SK-N-SH (cell line): ENCODE data around the gene CFAP70. TPM values are rescaled to one million over a fixed set of nuclear protein-coding genes. Genes with fewer than 3 reads are reported as not detected.

Experiments used
- CTCF ChIA-PET: fragments of 300-600, 350-600 bp; formaldehyde crosslinking; extraction: SDS; loops from one replicate; lab custom pipeline; 2021; lab: Yijun Ruan, JAX
- POLR2A ChIA-PET: fragments of 350-600 bp; sonication (Branson Sonifier 250); formaldehyde crosslinking; extraction: SDS; loops from one replicate; lab custom pipeline; 2020; ENCODE audit warnings: antibody characterized with exemption, inconsistent platforms; lab: Yijun Ruan, JAX
- DNase-seq: peaks from one replicate; pipeline ENCODE4 v3.0.0; 2012
- H2AFZ ChIP-seq: fragments of 200-600 bp; sonication (generic); 2 replicates; pipeline ENCODE4 v1.8.1; 2016; ENCODE audit warnings: antibody characterized with exemption, mild to moderate bottlenecking, low read depth
- H3F3A ChIP-seq: fragments of 200-600 bp; sonication (generic); replicated peaks from 2 replicates; pipeline ENCODE3; 2016; ENCODE audit warnings: antibody characterized with exemption, mild to moderate bottlenecking; ENCODE audit not compliant: insufficient read depth
- H3K27ac ChIP-seq, 2 experiments: fragments of 200-500 bp in 1 of 2; fragments of 200-600 bp in 1 of 2; sonication (Bioruptor generic) in 1 of 2; sonication (generic), shearing (Covaris generic) in 1 of 2; 2 replicates each; pipeline versions ENCODE4 v1.5.1 to v1.6.1; 2014 to 2016; ENCODE audit warnings: low read depth in 2 of 2, inconsistent platforms in 1 of 2, low read length in 1 of 2, mild to moderate bottlenecking in 1 of 2, mixed read lengths in 1 of 2
- H3K27me3 ChIP-seq: fragments of 200-600 bp; sonication (generic), shearing (Covaris generic); 2 replicates; pipeline ENCODE4 v1.6.1; 2016; ENCODE audit warnings: mixed run types; ENCODE audit not compliant: insufficient read depth
- H3K36me3 ChIP-seq, 2 experiments: fragments of 200-500 bp in 1 of 2; fragments of 200-600 bp in 1 of 2; sonication (Bioruptor generic) in 1 of 2; sonication (generic) in 1 of 2; replicated peaks in 1 of 2; 2 replicates each; pipeline versions ENCODE3 to v1.5.1; 2014 to 2016; ENCODE audit warnings: low read length in 1 of 2, mild to moderate bottlenecking in 1 of 2; ENCODE audit not compliant: insufficient read depth in 2 of 2, control insufficient read depth in 1 of 2
- H3K4me1 ChIP-seq, 2 experiments: fragments of 200-500 bp in 1 of 2; fragments of 200-600 bp in 1 of 2; sonication (Bioruptor generic) in 1 of 2; sonication (generic), shearing (Covaris generic) in 1 of 2; 2 replicates each; pipeline versions ENCODE4 v1.5.1 to v1.6.1; 2014 to 2016; ENCODE audit warnings: low read depth in 1 of 2, low read length in 1 of 2, mixed run types in 1 of 2; ENCODE audit not compliant: insufficient read depth in 2 of 2, control insufficient read depth in 1 of 2
- H3K4me2 ChIP-seq: fragments of 200-600 bp; sonication (generic), shearing (Covaris generic); 2 replicates; pipeline ENCODE4 v1.6.1; 2017; ENCODE audit warnings: mixed run types
- H3K4me3 ChIP-seq, 2 experiments: fragments of 200-500 bp in 1 of 2; fragments of 200-600 bp in 1 of 2; sonication (Bioruptor generic) in 1 of 2; sonication (generic), shearing (Covaris generic) in 1 of 2; 2 replicates each; pipeline versions ENCODE4 v1.5.1 to v1.8.1; 2014 to 2016; ENCODE audit warnings: low read depth in 2 of 2, inconsistent platforms in 1 of 2, low read length in 1 of 2, mild to moderate bottlenecking in 1 of 2, mixed read lengths in 1 of 2, moderate library complexity in 1 of 2
- H3K79me2 ChIP-seq: fragments of 200-600 bp; sonication (generic); 2 replicates; pipeline ENCODE4 v1.8.1; 2017; ENCODE audit warnings: mild to moderate bottlenecking; ENCODE audit not compliant: insufficient read depth
- H3K9ac ChIP-seq: fragments of 200-600 bp; sonication (generic); 2 replicates; pipeline ENCODE4 v1.6.1; 2017; ENCODE audit warnings: mixed run types
- H3K9me2 ChIP-seq: fragments of 200-600 bp; sonication (generic); 2 replicates; pipeline ENCODE4 v1.6.1; 2017; ENCODE audit warnings: mixed run types
- H3K9me3 ChIP-seq: fragments of 200-600 bp; sonication (generic); 2 replicates; pipeline ENCODE4 v1.6.1; 2017; ENCODE audit warnings: mixed run types, mild to moderate bottlenecking, moderate library complexity
- H4K20me1 ChIP-seq: fragments of 200-600 bp; sonication (generic); 2 replicates; pipeline ENCODE4 v1.6.1; 2017; ENCODE audit warnings: mild to moderate bottlenecking, mixed run types; ENCODE audit not compliant: insufficient read depth
- ELF1 ChIP-seq: IDR thresholded peaks from 2 replicates; pipeline ENCODE4 v1.4.0; 2012
- EP300 ChIP-seq, 2 experiments: IDR thresholded peaks; 2 replicates each; pipeline versions ENCODE4 v1.4.0 to v1.6.1; 2012; ENCODE audit warnings: borderline replicate concordance in 1 of 2, low read depth in 1 of 2, low read length in 1 of 2
- FOSL2 ChIP-seq: IDR thresholded peaks from 2 replicates; pipeline ENCODE4 v1.4.0; 2012; ENCODE audit warnings: low read depth, mild to moderate bottlenecking, moderate library complexity, borderline replicate concordance
- FOXJ3 ChIP-seq: sonication (generic); formaldehyde crosslinking; IDR thresholded peaks from 2 replicates; pipeline ENCODE4 v1.5.1; 2020; ENCODE audit warnings: mild to moderate bottlenecking, missing genetic modification reagents
- FOXM1 ChIP-seq: IDR thresholded peaks from 2 replicates; pipeline ENCODE4 v1.4.0; 2012; ENCODE audit warnings: low read depth, mild to moderate bottlenecking
- GABPA ChIP-seq: IDR thresholded peaks from 2 replicates; pipeline ENCODE4 v1.4.0; 2012; ENCODE audit warnings: low read depth, mild to moderate bottlenecking
- GATA2 ChIP-seq: sonication (generic); formaldehyde crosslinking; IDR thresholded peaks from 2 replicates; pipeline ENCODE4 v1.5.0; 2020; ENCODE audit warnings: mild to moderate bottlenecking, missing genetic modification reagents
- JUND ChIP-seq: IDR thresholded peaks from 2 replicates; pipeline ENCODE4 v1.4.0; 2012
- MEF2A ChIP-seq: IDR thresholded peaks from 2 replicates; pipeline ENCODE4 v1.4.0; 2012; ENCODE audit warnings: low read depth, borderline replicate concordance
- MXI1 ChIP-seq: IDR thresholded peaks from 2 replicates; pipeline ENCODE4 v1.6.1; 2012; ENCODE audit warnings: mild to moderate bottlenecking, low read depth, low read length, improper control_type of control experiment
- NFIC ChIP-seq: IDR thresholded peaks from 2 replicates; pipeline ENCODE4 v1.4.0; 2012; ENCODE audit warnings: borderline replicate concordance
- NRF1 ChIP-seq: IDR thresholded peaks from 2 replicates; pipeline ENCODE4 v1.6.1; 2012; ENCODE audit warnings: low read depth, mild to moderate bottlenecking, low read length
- POLR2AphosphoS5 ChIP-seq: IDR thresholded peaks from 2 replicates; pipeline ENCODE4 v1.6.1; 2012; ENCODE audit warnings: low read depth, low read length
- RCOR1 ChIP-seq: fragments of 150-350 bp; IDR thresholded peaks from 2 replicates; pipeline ENCODE4 v1.6.1; 2017; ENCODE audit warnings: antibody characterized with exemption, low read length
- TAF1 ChIP-seq: IDR thresholded peaks from 2 replicates; pipeline ENCODE4 v1.6.1; 2012; ENCODE audit warnings: low read depth, mild to moderate bottlenecking, low read length, moderate library complexity, borderline replicate concordance
- TCF12 ChIP-seq: IDR thresholded peaks from 2 replicates; pipeline ENCODE4 v1.4.0; 2012
- TEAD4 ChIP-seq: IDR thresholded peaks from 2 replicates; pipeline ENCODE4 v1.4.0; 2012; ENCODE audit warnings: mild to moderate bottlenecking, borderline replicate concordance; ENCODE audit not compliant: insufficient read depth
- WGBS: methylation state at CpG from one replicate; pipeline ENCODE4 v1.1.6; 2017; ENCODE audit warnings: low lambda C conversion rate; 5-methylcytosine and 5-hydroxymethylcytosine counted together
- polyA plus RNA-seq, 3 experiments: library from polyadenylated mRNA; depleted of rRNA; stranded (reverse); fragments of >200 nt; gene quantifications; 2 replicates each; pipeline ENCODE4 v1.2.3, GENCODE V29; 2012
- TF ChIP-seq, protein P1 (sequence below): fragments of 200-600 bp; sonication (generic); IDR thresholded peaks from 2 replicates; pipeline ENCODE4 v1.6.1; 2017; ENCODE audit warnings: antibody characterized with exemption, mild to moderate bottlenecking, moderate library complexity
- TF ChIP-seq, protein P2 (sequence below): IDR thresholded peaks from 2 replicates; pipeline ENCODE4 v1.4.0; 2012; ENCODE audit warnings: low read depth, borderline replicate concordance
- TF ChIP-seq, protein P3 (sequence below): IDR thresholded peaks from 2 replicates; pipeline ENCODE4 v1.4.0; 2012; ENCODE audit warnings: low read depth, borderline replicate concordance
- TF ChIP-seq, protein P4 (sequence below): IDR thresholded peaks from 2 replicates; pipeline ENCODE4 v1.6.1; 2012; ENCODE audit warnings: mild to moderate bottlenecking, low read depth, low read length, moderate library complexity
- TF ChIP-seq, protein P5 (sequence below): IDR thresholded peaks from 2 replicates; pipeline ENCODE4 v1.4.0; 2012; ENCODE audit warnings: low read depth

The CFAP70 gene
- polyA plus RNA-seq, 1 of the 3 experiments (the other 2 are of a cell fraction), result 0.74 TPM

DNA sequence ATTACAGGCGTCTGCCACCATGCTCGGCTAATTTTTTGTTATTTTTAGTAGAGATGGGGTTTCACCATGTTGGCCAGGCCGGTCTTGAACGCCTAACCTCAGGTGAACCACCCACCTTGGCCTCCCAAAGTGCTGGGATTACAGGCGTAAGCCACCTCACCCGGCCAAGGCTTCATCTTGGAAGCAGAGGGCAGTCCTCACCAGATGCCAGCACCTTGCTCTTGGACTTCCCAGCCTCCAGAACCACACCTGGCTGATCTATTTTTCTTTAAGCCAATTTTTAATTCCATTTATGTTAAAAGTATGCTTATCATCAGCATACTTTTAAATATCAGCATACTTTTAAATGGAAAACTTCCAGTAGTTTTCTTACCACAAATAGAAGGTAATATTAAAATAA, 43.0 kb upstream of the CFAP70 start:
- no peak for DNase-seq
- Histone ChIP-seq H3K9me3 (no peaks in the 10 kb centered on the region), H3K4me1 (no peaks in the 10 kb centered on the region), H3F3A (no peaks in the 10 kb centered on the region), H3K27ac (no peak overlapping the region)
- TF ChIP-seq FOSL2 (no peak), GABPA (no peak), MEF2A (no peak), NRF1 (no peak), NFIC (no peak), MXI1 (no peak), RCOR1 (no peak), TCF12 (no peak), GATA2 (CRISPR knock-in tag) (no peak), FOXM1 (no peak), ELF1 (no peak)
- TF ChIP-seq, protein P1, sequence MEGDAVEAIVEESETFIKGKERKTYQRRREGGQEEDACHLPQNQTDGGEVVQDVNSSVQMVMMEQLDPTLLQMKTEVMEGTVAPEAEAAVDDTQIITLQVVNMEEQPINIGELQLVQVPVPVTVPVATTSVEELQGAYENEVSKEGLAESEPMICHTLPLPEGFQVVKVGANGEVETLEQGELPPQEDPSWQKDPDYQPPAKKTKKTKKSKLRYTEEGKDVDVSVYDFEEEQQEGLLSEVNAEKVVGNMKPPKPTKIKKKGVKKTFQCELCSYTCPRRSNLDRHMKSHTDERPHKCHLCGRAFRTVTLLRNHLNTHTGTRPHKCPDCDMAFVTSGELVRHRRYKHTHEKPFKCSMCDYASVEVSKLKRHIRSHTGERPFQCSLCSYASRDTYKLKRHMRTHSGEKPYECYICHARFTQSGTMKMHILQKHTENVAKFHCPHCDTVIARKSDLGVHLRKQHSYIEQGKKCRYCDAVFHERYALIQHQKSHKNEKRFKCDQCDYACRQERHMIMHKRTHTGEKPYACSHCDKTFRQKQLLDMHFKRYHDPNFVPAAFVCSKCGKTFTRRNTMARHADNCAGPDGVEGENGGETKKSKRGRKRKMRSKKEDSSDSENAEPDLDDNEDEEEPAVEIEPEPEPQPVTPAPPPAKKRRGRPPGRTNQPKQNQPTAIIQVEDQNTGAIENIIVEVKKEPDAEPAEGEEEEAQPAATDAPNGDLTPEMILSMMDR, result no peak
- TF ChIP-seq, protein P2, sequence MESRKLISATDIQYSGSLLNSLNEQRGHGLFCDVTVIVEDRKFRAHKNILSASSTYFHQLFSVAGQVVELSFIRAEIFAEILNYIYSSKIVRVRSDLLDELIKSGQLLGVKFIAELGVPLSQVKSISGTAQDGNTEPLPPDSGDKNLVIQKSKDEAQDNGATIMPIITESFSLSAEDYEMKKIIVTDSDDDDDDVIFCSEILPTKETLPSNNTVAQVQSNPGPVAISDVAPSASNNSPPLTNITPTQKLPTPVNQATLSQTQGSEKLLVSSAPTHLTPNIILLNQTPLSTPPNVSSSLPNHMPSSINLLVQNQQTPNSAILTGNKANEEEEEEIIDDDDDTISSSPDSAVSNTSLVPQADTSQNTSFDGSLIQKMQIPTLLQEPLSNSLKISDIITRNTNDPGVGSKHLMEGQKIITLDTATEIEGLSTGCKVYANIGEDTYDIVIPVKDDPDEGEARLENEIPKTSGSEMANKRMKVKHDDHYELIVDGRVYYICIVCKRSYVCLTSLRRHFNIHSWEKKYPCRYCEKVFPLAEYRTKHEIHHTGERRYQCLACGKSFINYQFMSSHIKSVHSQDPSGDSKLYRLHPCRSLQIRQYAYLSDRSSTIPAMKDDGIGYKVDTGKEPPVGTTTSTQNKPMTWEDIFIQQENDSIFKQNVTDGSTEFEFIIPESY, result no peak
- TF ChIP-seq, all 33 proteins: peak for 0
- Histone ChIP-seq H3K79me2 (peaks cover 92% of the 10 kb centered on the region), H3K4me2 (no peak overlapping the region), H3K36me3 (peaks cover 14 to 21% of the 10 kb centered on the region in 2 experiments), H4K20me1 (peaks cover 61% of the 10 kb centered on the region), H3K9me2 (no peaks in the 10 kb centered on the region), H3K9ac (no peak overlapping the region), H2AFZ (no peak overlapping the region), H3K27me3 (no peaks in the 10 kb centered on the region), H3K4me3 (no peak overlapping the region)
- CTCF ChIA-PET, result no interaction called here
- WGBS, result 94% methylated on average over 6 of the region's 6 CpGs
- POLR2A ChIA-PET, result no interaction called here

DNA sequence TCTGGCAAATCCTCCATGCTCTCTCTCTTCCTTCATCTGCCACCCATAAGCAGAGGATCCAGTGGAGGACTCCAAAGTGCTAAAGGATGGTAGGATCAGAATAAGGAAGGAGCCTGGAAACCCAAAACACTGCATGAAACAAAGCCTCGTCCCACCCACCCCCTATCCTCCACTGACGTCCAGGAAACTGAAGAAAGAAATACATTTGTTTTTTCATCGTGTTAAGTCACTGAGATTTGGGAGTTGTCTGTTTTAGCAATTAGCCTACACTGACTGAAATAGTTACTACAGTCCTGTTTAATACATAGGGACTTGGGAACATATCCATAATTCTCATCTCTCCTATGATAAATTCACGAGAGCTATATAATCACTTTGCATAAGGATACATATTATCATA, 40.4 kb upstream of the CFAP70 start:
- POLR2A ChIA-PET, result no interaction called here
- Histone ChIP-seq H3K36me3 (peaks cover 29 to 42% of the 10 kb centered on the region in 2 experiments), H3K27ac (no peak overlapping the region), H3K9ac (no peak overlapping the region), H3K9me3 (no peaks in the 10 kb centered on the region), H4K20me1 (peaks cover 39% of the 10 kb centered on the region), H3K4me3 (no peak overlapping the region), H3F3A (no peaks in the 10 kb centered on the region), H3K9me2 (no peaks in the 10 kb centered on the region), H2AFZ (no peak overlapping the region), H3K4me1 (no peaks in the 10 kb centered on the region), H3K27me3 (no peaks in the 10 kb centered on the region), H3K4me2 (no peak overlapping the region), H3K79me2 (peaks cover 82% of the 10 kb centered on the region)
- 93% methylated on average over 4 of the region's 4 CpGs for WGBS
- no peak for DNase-seq
- CTCF ChIA-PET, result no interaction called here
- TF ChIP-seq, protein P3, sequence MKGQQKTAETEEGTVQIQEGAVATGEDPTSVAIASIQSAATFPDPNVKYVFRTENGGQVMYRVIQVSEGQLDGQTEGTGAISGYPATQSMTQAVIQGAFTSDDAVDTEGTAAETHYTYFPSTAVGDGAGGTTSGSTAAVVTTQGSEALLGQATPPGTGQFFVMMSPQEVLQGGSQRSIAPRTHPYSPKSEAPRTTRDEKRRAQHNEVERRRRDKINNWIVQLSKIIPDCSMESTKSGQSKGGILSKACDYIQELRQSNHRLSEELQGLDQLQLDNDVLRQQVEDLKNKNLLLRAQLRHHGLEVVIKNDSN, result no peak
- TF ChIP-seq, protein P4, sequence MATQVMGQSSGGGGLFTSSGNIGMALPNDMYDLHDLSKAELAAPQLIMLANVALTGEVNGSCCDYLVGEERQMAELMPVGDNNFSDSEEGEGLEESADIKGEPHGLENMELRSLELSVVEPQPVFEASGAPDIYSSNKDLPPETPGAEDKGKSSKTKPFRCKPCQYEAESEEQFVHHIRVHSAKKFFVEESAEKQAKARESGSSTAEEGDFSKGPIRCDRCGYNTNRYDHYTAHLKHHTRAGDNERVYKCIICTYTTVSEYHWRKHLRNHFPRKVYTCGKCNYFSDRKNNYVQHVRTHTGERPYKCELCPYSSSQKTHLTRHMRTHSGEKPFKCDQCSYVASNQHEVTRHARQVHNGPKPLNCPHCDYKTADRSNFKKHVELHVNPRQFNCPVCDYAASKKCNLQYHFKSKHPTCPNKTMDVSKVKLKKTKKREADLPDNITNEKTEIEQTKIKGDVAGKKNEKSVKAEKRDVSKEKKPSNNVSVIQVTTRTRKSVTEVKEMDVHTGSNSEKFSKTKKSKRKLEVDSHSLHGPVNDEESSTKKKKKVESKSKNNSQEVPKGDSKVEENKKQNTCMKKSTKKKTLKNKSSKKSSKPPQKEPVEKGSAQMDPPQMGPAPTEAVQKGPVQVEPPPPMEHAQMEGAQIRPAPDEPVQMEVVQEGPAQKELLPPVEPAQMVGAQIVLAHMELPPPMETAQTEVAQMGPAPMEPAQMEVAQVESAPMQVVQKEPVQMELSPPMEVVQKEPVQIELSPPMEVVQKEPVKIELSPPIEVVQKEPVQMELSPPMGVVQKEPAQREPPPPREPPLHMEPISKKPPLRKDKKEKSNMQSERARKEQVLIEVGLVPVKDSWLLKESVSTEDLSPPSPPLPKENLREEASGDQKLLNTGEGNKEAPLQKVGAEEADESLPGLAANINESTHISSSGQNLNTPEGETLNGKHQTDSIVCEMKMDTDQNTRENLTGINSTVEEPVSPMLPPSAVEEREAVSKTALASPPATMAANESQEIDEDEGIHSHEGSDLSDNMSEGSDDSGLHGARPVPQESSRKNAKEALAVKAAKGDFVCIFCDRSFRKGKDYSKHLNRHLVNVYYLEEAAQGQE, result no peak
- TF ChIP-seq MEF2A, result no peak
- TF ChIP-seq POLR2AphosphoS5, result no peak
- no peak for TF ChIP-seq TEAD4
- TF ChIP-seq RCOR1, result no peak
- no peak for TF ChIP-seq NRF1
- TF ChIP-seq FOXJ3, result no peak
- no peak for TF ChIP-seq TAF1
- no peak for TF ChIP-seq JUND
- TF ChIP-seq, protein P5, sequence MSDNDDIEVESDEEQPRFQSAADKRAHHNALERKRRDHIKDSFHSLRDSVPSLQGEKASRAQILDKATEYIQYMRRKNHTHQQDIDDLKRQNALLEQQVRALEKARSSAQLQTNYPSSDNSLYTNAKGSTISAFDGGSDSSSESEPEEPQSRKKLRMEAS, result no peak
- no peak for TF ChIP-seq GATA2 (CRISPR knock-in tag)
- TF ChIP-seq EP300 (IDR thresholded peaks at IDR 0.05; ENCODE audit: borderline replicate concordance in 1 of 2, low read depth in 1 of 2, low read length in 1 of 2), result no peak
